Right lung (tissue), 5 donors: ENCODE results near the gene FHL2. TPM values are rescaled to one million over a fixed set of nuclear protein-coding genes. Genes with fewer than 3 reads are reported as not detected.
"Not testable (repeated sequence)": the region's sequence is repeated elsewhere in the genome, so short reads cannot be mapped to it uniquely, and the experiment has no call there.

Experiments used
- DNase-seq, 2 donors: peaks; one replicate each; pipeline ENCODE4 v3.0.0-alpha.2; 2013
- polyA plus RNA-seq, 5 donors: library from polyadenylated mRNA; unstranded; fragments of 120-200 nt; gene quantifications; one replicate each; pipeline versions ENCODE4 v1.2.1 to v1.2.3, GENCODE V29; 2013; ENCODE audit warnings: inconsistent platforms in 1 of 5, low replicate concordance in 1 of 5; ENCODE audit not compliant: insufficient read length in 5 of 5, insufficient read depth in 1 of 5

FHL2 gene
- polyA plus RNA-seq, 5 donors, result 5.2 to 8.0 (median 6.8) TPM

GRCh38 chr2:105357122-105357521 is 41.7 kb downstream of the FHL2 start:
- DNase-seq, result no peak

- DNase-seq, result no peak
Measured at GRCh38 chr2:105344704-105345345, 54.0 kb downstream of the FHL2 start.

GRCh38 chr2:105339414-105339813 is 59.4 kb downstream of the FHL2 start:
- DNase-seq, result no peak

GRCh38 chr2:105338020-105338385 is 60.8 kb downstream of the FHL2 start:
- DNase-seq, result no peak

DNA sequence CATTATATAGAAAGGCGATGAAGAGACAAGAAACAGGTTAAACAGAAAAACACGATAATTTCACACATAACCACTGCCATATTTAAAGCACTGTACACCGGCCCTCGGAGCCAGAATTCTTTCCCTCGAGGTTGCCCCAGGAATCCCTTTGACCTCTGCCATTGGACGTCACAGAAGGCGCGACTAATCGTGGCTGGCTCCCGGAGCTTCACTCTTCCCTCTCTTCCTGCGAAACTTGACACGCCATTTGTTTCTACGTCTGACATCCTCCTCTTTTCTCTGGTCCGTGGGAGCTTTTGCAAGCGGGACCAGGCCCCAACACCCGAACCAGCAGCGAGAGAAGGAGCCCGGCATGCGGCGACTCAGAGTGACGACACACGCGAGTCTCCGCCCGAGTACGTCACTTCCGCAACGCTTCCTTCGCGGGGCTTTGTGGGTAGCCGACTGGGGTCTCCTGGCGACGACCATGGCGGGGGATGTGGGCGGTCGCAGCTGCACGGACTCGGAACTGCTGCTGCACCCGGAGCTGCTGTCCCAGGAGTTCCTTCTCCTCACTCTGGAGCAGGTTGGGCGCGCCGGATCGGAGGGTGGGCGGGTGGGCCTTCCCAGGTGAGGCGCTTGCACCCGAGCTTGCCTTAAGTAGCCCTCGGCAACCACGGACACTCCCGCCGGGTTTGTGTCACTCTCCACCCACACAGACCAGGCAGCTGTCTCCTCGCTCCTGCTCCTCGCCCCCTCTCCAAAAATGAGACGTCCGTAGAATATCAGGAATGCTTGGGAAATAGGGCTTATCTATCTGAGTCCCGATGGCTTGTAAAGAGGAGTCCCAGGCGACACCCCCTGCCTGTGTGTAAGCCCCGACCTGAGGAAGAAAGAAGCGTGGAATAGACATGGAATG is 61.5 kb downstream of the FHL2 start, which contains the start of gene C2orf49:
TSS of gene C2orf49 (plus strand) at position 419 of the 898 bp plus-strand sequence. CDS start at position 467, 48 bp downstream.
- peak; percentile 92 to 95 for DNase-seq

DNA sequence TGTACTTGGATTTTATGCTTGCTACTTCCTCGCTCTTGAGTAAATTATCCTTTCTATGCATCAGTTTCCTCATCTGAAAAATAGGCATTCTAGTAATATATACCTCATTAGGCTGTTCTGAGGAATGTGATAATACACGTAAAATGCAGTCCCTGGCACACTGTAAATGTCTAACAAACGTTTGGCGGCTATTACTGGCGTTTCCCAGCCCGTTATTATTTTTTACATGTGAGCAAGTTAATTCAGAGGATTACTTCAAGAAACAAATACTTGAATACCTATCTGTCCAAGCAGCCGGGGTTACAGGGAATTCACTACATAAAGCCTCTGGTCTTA is 62.1 kb downstream of the FHL2 start:
- DNase-seq, result no peak

- DNase-seq, result no peak
Measured at GRCh38 chr2:105335469-105335868, 63.4 kb downstream of the FHL2 start.

- DNase-seq, result no peak
Measured at GRCh38 chr2:105334211-105334610, 64.6 kb downstream of the FHL2 start.

DNA sequence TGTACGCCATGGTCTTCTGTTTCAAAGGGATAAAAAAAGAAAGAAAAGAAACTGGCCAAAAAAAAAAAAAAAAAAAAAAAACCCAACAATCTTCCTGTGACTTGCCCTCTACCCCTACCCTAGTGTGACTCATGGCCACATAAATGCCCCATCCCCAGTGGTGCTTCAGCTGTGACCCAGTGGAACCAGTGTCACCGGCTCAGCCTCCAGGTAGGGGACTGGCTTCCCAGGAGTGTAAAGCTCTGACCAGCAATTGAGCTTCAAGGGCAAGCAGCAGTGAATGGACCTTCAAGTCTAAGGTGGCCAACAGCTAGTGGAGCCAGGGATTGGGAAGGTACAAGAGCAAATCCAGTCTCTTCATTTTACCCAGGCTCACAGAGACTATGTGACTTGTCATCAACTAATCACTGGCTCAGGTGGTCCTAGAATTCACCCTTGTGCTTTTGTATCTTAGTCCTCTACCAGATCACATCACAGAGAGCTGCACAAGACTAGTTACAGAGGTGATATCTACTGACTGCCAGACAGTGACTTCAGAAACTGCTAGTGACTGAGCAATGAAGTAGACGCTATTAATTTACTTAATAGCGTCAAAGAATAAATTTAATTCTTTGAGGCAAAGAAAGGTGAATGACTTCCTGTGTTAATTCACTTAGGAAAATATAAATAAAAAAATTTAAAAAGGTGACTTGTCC is 68.0 kb downstream of the FHL2 start:
- DNase-seq, result no peak

- DNase-seq, result peak; percentile 32 to 42
Measured at GRCh38 chr2:105329561-105330495, 69.0 kb downstream of the FHL2 start, which contains the start of gene TGFBRAP1. TGFBRAP1 (minus strand) TSS chr2:105329735; CDS start chr2:105308301, 21,434 bp downstream.

DNA sequence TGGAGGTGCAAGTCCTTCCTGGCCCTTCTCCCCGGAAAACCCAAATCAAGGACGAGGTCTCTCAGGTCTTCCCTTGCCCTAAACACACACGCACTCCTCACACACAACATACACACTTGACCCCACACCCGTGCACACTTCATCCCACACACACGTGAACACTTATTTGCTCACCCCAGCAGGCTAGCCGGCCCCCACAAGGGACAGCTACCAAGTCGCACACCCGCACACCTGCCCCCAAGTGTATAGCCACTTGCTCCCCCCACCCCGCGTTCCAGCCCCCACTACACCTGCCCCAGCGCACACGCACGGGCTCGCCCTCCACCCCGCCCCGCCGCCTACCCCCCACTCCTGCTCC is 69.7 kb downstream of the FHL2 start:
- peak in 1 of 2 donors; percentile 10 for DNase-seq

DNA sequence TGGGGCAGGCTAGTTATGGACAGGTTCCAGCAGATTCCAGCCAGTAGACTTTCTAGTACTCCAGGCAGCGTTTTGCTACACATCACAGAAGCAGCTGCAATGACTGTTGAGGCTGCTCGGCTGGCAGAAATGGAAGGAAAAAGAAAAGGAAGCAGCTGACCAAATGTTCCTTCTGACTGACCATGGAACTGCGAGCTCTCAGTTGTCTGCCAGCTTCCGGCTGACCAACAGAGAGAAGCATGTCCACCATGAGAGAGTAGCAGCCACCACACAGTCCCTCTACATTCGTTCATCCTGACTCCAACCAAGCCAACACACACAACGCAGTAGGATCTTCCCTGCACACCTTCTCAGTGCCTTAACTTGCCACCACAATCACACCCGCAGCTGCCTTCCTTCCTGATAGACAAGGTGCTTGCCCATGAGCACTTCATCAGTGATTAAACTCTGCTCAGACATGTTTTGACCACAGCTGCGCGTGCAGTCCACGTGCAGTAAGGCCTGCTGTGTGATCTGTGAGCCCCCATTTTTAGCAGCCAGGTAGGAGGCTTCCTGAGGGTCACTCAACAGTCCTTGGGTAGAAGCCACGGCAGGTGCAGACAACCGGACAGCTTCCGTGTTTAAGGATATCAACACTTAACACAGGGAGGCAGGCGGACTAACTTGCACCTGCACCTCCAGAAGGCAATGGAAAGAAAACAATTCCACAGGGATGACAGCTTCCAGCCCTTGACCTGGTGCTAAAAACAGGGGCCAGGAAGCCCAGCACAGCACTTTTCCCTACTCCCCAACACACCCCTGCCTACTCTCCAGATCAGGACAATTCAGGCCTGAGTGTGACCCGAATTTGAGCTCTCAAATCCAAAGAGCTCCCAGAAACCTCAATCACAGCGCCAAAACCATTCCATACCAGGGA is 70.3 kb downstream of the FHL2 start:
- peak in 1 of 2 donors; percentile 15 for DNase-seq

DNA sequence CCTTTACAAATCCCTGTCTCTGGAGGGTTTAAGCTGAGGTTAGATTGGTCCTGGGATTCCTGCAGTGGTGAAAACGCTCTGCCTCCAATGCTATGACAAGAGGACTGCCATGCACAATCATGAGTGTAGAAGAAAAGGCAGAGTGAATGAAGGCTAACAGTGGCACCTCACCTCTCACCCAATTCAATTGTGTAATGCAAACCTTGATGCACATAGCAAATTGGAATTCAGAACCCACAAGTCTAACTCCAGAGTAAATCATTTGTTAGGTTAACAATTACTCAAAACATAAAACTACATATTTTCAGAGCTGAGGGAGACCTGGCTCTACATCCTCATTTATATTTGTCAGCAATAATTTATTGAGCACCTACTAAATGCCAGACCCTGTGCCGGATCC is 71.2 kb downstream of the FHL2 start:
- no peak for DNase-seq

GRCh38 chr2:105327271-105327670 is 71.6 kb downstream of the FHL2 start:
- DNase-seq, result not testable (repeated sequence)

DNA sequence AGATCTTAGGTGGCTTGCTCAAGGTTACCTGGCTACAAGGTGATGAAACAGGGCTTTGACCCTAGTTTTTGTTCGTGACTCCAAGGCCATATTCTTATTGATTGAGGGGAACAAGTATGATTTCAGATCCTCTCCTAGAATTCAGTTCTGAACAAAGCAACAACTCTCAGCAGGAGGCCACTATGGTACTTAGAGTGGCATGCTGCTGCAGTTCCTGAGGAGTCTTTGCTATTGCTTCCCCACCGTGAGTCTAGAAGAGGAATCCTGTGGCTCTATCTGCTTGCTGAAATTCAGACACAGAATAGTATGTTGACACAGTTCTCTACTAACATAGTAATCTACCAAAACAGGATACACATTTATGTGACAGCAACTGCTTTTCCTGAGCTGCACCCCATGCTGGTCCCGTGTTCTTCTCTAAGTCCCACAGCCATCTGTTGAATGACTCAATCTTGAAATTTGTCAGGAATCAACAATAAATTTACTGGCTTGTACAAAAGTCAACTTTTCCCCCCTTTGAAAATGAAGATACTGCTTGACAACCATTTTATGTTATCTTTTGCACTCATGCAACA is 73.4 kb downstream of the FHL2 start:
- no peak for DNase-seq

- no peak for DNase-seq
Measured at GRCh38 chr2:105324732-105325131, 74.1 kb downstream of the FHL2 start.

DNA sequence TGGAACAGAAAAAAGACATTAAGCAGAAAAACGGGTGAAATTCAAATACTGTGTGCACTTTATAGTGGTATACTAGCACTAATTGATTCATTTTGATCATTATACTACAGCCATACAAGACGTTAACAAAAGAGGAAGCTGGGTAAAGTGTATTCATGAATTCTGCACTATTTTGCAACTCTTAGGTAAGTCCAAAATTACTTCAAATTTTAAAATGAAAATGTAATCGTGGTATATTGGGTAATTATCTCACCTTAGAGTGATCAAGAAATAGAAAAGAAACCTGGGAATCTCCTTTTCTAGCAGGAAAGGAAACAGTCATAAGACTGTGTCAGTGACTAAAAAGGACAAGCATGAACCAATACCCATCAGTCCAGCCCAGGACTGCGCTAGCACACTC is 74.8 kb downstream of the FHL2 start:
- no peak for DNase-seq

- no peak for DNase-seq
Measured at GRCh38 chr2:105323111-105323510, 75.7 kb downstream of the FHL2 start.

GRCh38 chr2:105321875-105322646 is 76.8 kb downstream of the FHL2 start:
- no peak for DNase-seq
